Measurements from ENCODE around the gene IGLL5.

IGLL5 gene

GRCh38 chr22:22858559-22858937, 29.1 kb upstream of the IGLL5 start:
- no peak for DNase-seq

GRCh38 chr22:22863001-22863400, 24.6 kb upstream of the IGLL5 start:
- DNase-seq, result no peak

- no peak for DNase-seq
Observed at GRCh38 chr22:22865311-22866072, 22.1 kb upstream of the IGLL5 start.

- DNase-seq, result no peak
Observed at GRCh38 chr22:22866381-22867111, 21.1 kb upstream of the IGLL5 start.

GRCh38 chr22:22867996-22868715, 19.5 kb upstream of the IGLL5 start:
- no peak for DNase-seq

GRCh38 chr22:22870577-22871404, 16.8 kb upstream of the IGLL5 start:
- no peak for DNase-seq

- no peak for DNase-seq
Observed at GRCh38 chr22:22871536-22872278, 15.9 kb upstream of the IGLL5 start.

- no peak for DNase-seq
Observed at GRCh38 chr22:22872722-22873708, 14.6 kb upstream of the IGLL5 start.

GRCh38 chr22:22877523-22878210, 9.9 kb upstream of the IGLL5 start:
- peak in 17 of 56 donors; percentile 1 to 59 (median 12) for DNase-seq

GRCh38 chr22:22878211-22878570, 9.4 kb upstream of the IGLL5 start:
- DNase-seq, result no peak

GRCh38 chr22:22878801-22879674, 8.6 kb upstream of the IGLL5 start:
- no peak for DNase-seq

- DNase-seq, result no peak
Observed at GRCh38 chr22:22879675-22880155, 7.9 kb upstream of the IGLL5 start.

- DNase-seq, result no peak
Observed at GRCh38 chr22:22880645-22881044, 7.0 kb upstream of the IGLL5 start.

GRCh38 chr22:22881116-22882000, 6.3 kb upstream of the IGLL5 start:
- no peak for DNase-seq

- no peak for DNase-seq
Observed at GRCh38 chr22:22882033-22882717, 5.4 kb upstream of the IGLL5 start.

All from nucleus accumbens (tissue), 56 donors.